HEK293 (cell line): Measurements from ENCODE around the gene PKN1.
A peak's percentile ranks its signal among the peaks of the same experiment; 100 is the strongest.

Experiments used
- CTCF ChIA-PET: fragments of 350-600 bp; formaldehyde crosslinking; extraction: SDS; loops from one replicate; lab custom pipeline; 2021; ENCODE audit warnings: antibody characterized with exemption; lab: Yijun Ruan, JAX
- POLR2A ChIA-PET: fragments of 300-600 bp; formaldehyde crosslinking; extraction: SDS; loops from one replicate; lab custom pipeline; 2020; ENCODE audit warnings: antibody characterized with exemption, inconsistent platforms; lab: Yijun Ruan, JAX
- H3K27ac ChIP-seq: fragments of 200-500 bp; sonication (Bioruptor generic); 2 replicates; pipeline ENCODE4 v1.5.1; 2014; ENCODE audit warnings: low read depth, low read length, control low read depth, inconsistent platforms; ENCODE audit errors: extremely low read depth
- H3K36me3 ChIP-seq, 2 experiments: fragments of 200-500 bp in 1 of 2; sonication (Bioruptor generic) in 1 of 2; 1 replicate in 1 of 2; 2 replicates in 1 of 2; pipeline ENCODE4 v1.5.1; 2014 to 2017; ENCODE audit warnings: inconsistent platforms in 2 of 2, low read length in 2 of 2; ENCODE audit not compliant: control insufficient read depth in 2 of 2, insufficient read depth in 1 of 2
- H3K4me1 ChIP-seq: fragments of 200-500 bp; sonication (Bioruptor generic); 2 replicates; pipeline ENCODE4 v1.5.1; 2014; ENCODE audit warnings: mild to moderate bottlenecking, low read length, inconsistent platforms; ENCODE audit not compliant: control insufficient read depth, insufficient read depth
- H3K4me3 ChIP-seq: 2 replicates; pipeline ENCODE4 v1.5.1; 2011; ENCODE audit warnings: low read depth, mild to moderate bottlenecking, control low read depth, low read length, moderate library complexity
- H3K9me3 ChIP-seq: fragments of 200-500 bp; sonication (Bioruptor generic); 2 replicates; pipeline ENCODE4 v1.5.1; 2014; ENCODE audit warnings: low read depth, low read length, inconsistent platforms; ENCODE audit not compliant: control insufficient read depth, insufficient read depth
- BCL11A ChIP-seq: fragments of 450-650 bp; formaldehyde crosslinking; IDR thresholded peaks from 2 replicates; pipeline ENCODE4 v1.5.1; 2016; ENCODE audit warnings: low read depth, missing biosample characterization, missing genetic modification characterization
- GFI1B ChIP-seq: fragments of 450-650 bp; formaldehyde crosslinking; IDR thresholded peaks from 2 replicates; pipeline ENCODE4 v1.5.1; 2016; ENCODE audit warnings: missing biosample characterization, missing genetic modification characterization
- GLIS1 ChIP-seq: fragments of 450-650 bp; formaldehyde crosslinking; IDR thresholded peaks from 2 replicates; pipeline ENCODE4 v1.5.1; 2016; ENCODE audit warnings: missing biosample characterization, missing genetic modification characterization
- GLIS2 ChIP-seq: fragments of 450-650 bp; formaldehyde crosslinking; IDR thresholded peaks from 2 replicates; pipeline ENCODE4 v1.5.1; 2016; ENCODE audit warnings: missing biosample characterization, missing genetic modification characterization
- KLF10 ChIP-seq: fragments of 450-650 bp; IDR thresholded peaks from 2 replicates; pipeline ENCODE4 v1.5.1; 2018; ENCODE audit warnings: missing biosample characterization, mild to moderate bottlenecking, missing genetic modification characterization
- KLF16 ChIP-seq: fragments of 450-650 bp; formaldehyde crosslinking; IDR thresholded peaks from 2 replicates; pipeline ENCODE4 v1.5.1; 2017; ENCODE audit warnings: missing biosample characterization, missing genetic modification characterization
- PRDM6 ChIP-seq: fragments of 450-650 bp; formaldehyde crosslinking; IDR thresholded peaks from 2 replicates; pipeline ENCODE4 v1.5.1; 2017; ENCODE audit warnings: missing biosample characterization, missing genetic modification characterization
- REPIN1 ChIP-seq: fragments of 450-650 bp; formaldehyde crosslinking; IDR thresholded peaks from 2 replicates; pipeline ENCODE4 v1.5.1; 2017; ENCODE audit warnings: missing biosample characterization, missing genetic modification characterization, low read depth
- SP3 ChIP-seq: fragments of 450-650 bp; formaldehyde crosslinking; IDR thresholded peaks from 2 replicates; pipeline ENCODE4 v1.5.1; 2016; ENCODE audit warnings: missing biosample characterization, missing genetic modification characterization
- YY2 ChIP-seq: fragments of 450-650 bp; formaldehyde crosslinking; IDR thresholded peaks from 2 replicates; pipeline ENCODE4 v1.5.1; 2016; ENCODE audit warnings: missing biosample characterization, missing genetic modification characterization
- ZBTB11 ChIP-seq: fragments of 450-650 bp; formaldehyde crosslinking; conservative IDR thresholded peaks from 2 replicates; pipeline ENCODE4 v1.5.1; 2016; ENCODE audit warnings: low read depth, missing biosample characterization, missing genetic modification characterization
- ZBTB49 ChIP-seq: fragments of 450-650 bp; formaldehyde crosslinking; IDR thresholded peaks from 2 replicates; pipeline ENCODE4 v1.5.1; 2016; ENCODE audit warnings: missing biosample characterization, missing genetic modification characterization, low read depth
- ZBTB7A ChIP-seq: fragments of 450-650 bp; formaldehyde crosslinking; IDR thresholded peaks from 2 replicates; pipeline ENCODE4 v1.5.1; 2016; ENCODE audit warnings: low read depth, missing biosample characterization, missing genetic modification characterization
- ZFHX2 ChIP-seq: fragments of 450-650 bp; formaldehyde crosslinking; conservative IDR thresholded peaks from 2 replicates; pipeline ENCODE4 v1.5.1; 2016; ENCODE audit warnings: missing biosample characterization, missing genetic modification characterization
- ZFP3 ChIP-seq: fragments of 450-650 bp; formaldehyde crosslinking; IDR thresholded peaks from 2 replicates; pipeline ENCODE4 v1.5.1; 2016; ENCODE audit warnings: low read depth, missing biosample characterization, missing genetic modification characterization
- ZIC2 ChIP-seq: fragments of 450-650 bp; formaldehyde crosslinking; IDR thresholded peaks from 2 replicates; pipeline ENCODE4 v1.5.1; 2016; ENCODE audit warnings: missing biosample characterization, missing genetic modification characterization
- ZNF114 ChIP-seq: fragments of 450-650 bp; formaldehyde crosslinking; IDR thresholded peaks from 2 replicates; pipeline ENCODE4 v1.5.0; 2017; ENCODE audit warnings: missing biosample characterization, missing genetic modification characterization
- ZNF133 ChIP-seq: fragments of 450-650 bp; formaldehyde crosslinking; IDR thresholded peaks from 2 replicates; pipeline ENCODE4 v1.5.1; 2016; ENCODE audit warnings: missing biosample characterization, missing genetic modification characterization
- ZNF175 ChIP-seq: fragments of 450-650 bp; formaldehyde crosslinking; IDR thresholded peaks from 2 replicates; pipeline ENCODE4 v1.5.1; 2016; ENCODE audit warnings: missing biosample characterization, missing genetic modification characterization
- ZNF202 ChIP-seq: fragments of 450-650 bp; formaldehyde crosslinking; IDR thresholded peaks from 2 replicates; pipeline ENCODE4 v1.5.1; 2016; ENCODE audit warnings: missing biosample characterization, missing genetic modification characterization, borderline replicate concordance
- ZNF366 ChIP-seq: fragments of 450-650 bp; formaldehyde crosslinking; conservative IDR thresholded peaks from 2 replicates; pipeline ENCODE4 v1.5.1; 2016; ENCODE audit warnings: missing biosample characterization, missing genetic modification characterization
- ZNF473 ChIP-seq: fragments of 450-650 bp; formaldehyde crosslinking; IDR thresholded peaks from 2 replicates; pipeline ENCODE4 v1.5.1; 2017; ENCODE audit warnings: missing biosample characterization, missing genetic modification characterization
- ZNF530 ChIP-seq: fragments of 450-650 bp; formaldehyde crosslinking; IDR thresholded peaks from 2 replicates; pipeline ENCODE4 v1.5.1; 2016; ENCODE audit warnings: low read depth, missing biosample characterization, missing genetic modification characterization
- ZNF610 ChIP-seq: fragments of 450-650 bp; formaldehyde crosslinking; IDR thresholded peaks from 2 replicates; pipeline ENCODE4 v1.5.1; 2016; ENCODE audit warnings: missing biosample characterization, missing genetic modification characterization, borderline replicate concordance
- ZNF654 ChIP-seq: fragments of 450-650 bp; formaldehyde crosslinking; IDR thresholded peaks from 2 replicates; pipeline ENCODE4 v1.5.1; 2016; ENCODE audit warnings: low read depth, missing biosample characterization, missing genetic modification characterization
- ZNF670 ChIP-seq: fragments of 450-650 bp; formaldehyde crosslinking; IDR thresholded peaks from 2 replicates; pipeline ENCODE4 v1.5.1; 2016; ENCODE audit warnings: missing biosample characterization, missing genetic modification characterization, low read depth
- ZNF747 ChIP-seq: fragments of 450-650 bp; formaldehyde crosslinking; IDR thresholded peaks from 2 replicates; pipeline ENCODE4 v1.5.1; 2016; ENCODE audit warnings: missing biosample characterization, missing genetic modification characterization
- ZNF830 ChIP-seq: fragments of 450-650 bp; IDR thresholded peaks from 2 replicates; pipeline ENCODE4 v1.5.0; 2018; ENCODE audit warnings: missing biosample characterization, missing genetic modification characterization, low read depth, mild to moderate bottlenecking, moderate library complexity
- ZXDB ChIP-seq: fragments of 450-650 bp; formaldehyde crosslinking; IDR thresholded peaks from 2 replicates; pipeline ENCODE4 v1.5.1; 2016; ENCODE audit warnings: missing biosample characterization, missing genetic modification characterization

The PKN1 gene

GRCh38 chr19:14433554-14434501 lies 722 bp downstream of the PKN1 start (continued):
- TF ChIP-seq GLIS2 (tag by site-specific recombination), result peak; percentile 43; the same call in 1 of the 2 replicates
- no peak for TF ChIP-seq ZNF747
- TF ChIP-seq ZNF473 (tag by site-specific recombination), result no peak
- no peak for TF ChIP-seq ZNF202
- peak; percentile 89 for TF ChIP-seq ZFHX2 (tag by site-specific recombination)
- TF ChIP-seq ZNF670 (tag by site-specific recombination), result no peak
- no peak for TF ChIP-seq KLF16 (tag by site-specific recombination)
- TF ChIP-seq ZNF175 (tag by site-specific recombination), result no peak
- TF ChIP-seq ZIC2 (tag by site-specific recombination), result peak; percentile 26; the same call in 1 of the 2 replicates
- TF ChIP-seq ZBTB11 (tag by site-specific recombination), result peak; percentile 57; the same call in 1 of the 2 replicates
- no peak for TF ChIP-seq ZBTB49 (tag by site-specific recombination)
- TF ChIP-seq ZNF530, result no peak
- TF ChIP-seq GLIS1, result peak; percentile 32; the same call in 1 of the 2 replicates
- TF ChIP-seq ZNF654 (tag by site-specific recombination), result no peak
- no peak for TF ChIP-seq ZFP3 (tag by site-specific recombination)
- 0 out of 2 replicates have a peak, but pooled peaks have one; percentile 15 for TF ChIP-seq ZBTB7A (tag by site-specific recombination)
- no peak for TF ChIP-seq ZNF114 (tag by site-specific recombination)
- TF ChIP-seq KLF10 (tag by site-specific recombination), result no peak

GRCh38 chr19:14434543-14435319 lies 1.6 kb downstream of the PKN1 start:
- Histone ChIP-seq H3K27ac (no peak overlapping the region), H3K4me1 (0 out of 2 replicates have a peak, but pooled peaks cover 3% of the 10 kb centered on the region), H3K4me3 (peak overlapping the region; percentile 2; the same call in 1 of the 2 replicates), H3K36me3 (peaks cover 0 to 11% of the 10 kb centered on the region in 2 experiments; a peak in 2 of 3 replicates), H3K9me3 (no peaks in the 10 kb centered on the region)
- ChIA-PET POLR2A (interaction anchor here (0.6 kb wide), 1 partner anchor 571 kb away, joined by 3 read pairs; no protein-coding TSS in a partner anchor), CTCF (interaction anchor here (1.4 kb wide), 1 partner anchor 28 kb away, joined by 3 read pairs; no protein-coding TSS in a partner anchor)
- TF ChIP-seq REPIN1 (tag by site-specific recombination) (no peak), GFI1B (tag by site-specific recombination) (no peak), BCL11A (no peak), ZNF366 (tag by site-specific recombination) (0 out of 2 replicates have a peak, but pooled peaks have one; percentile 17), ZXDB (tag by site-specific recombination) (no peak), SP3 (tag by site-specific recombination) (0 out of 2 replicates have a peak, but pooled peaks have one; percentile 37), ZNF133 (tag by site-specific recombination) (no peak), PRDM6 (tag by site-specific recombination) (no peak), YY2 (tag by site-specific recombination) (no peak), ZNF610 (no peak), ZNF830 (tag by site-specific recombination) (no peak)
